Kidney epithelial cell (primary cell): Measurements from ENCODE around the gene SELENOS. TPM values are rescaled to one million over a fixed set of nuclear protein-coding genes. Genes with fewer than 3 reads are reported as not detected.

Experiments used
- DNase-seq: peaks from one replicate; pipeline ENCODE4 v3.0.0-alpha.2; 2010; ENCODE audit warnings: low read depth
- H3K27me3 ChIP-seq: 2 replicates; pipeline ENCODE4 v1.6.0; 2011; ENCODE audit warnings: low read length; ENCODE audit not compliant: control insufficient read depth, insufficient read depth
- H3K36me3 ChIP-seq: 2 replicates; pipeline ENCODE4 v1.5.1; 2011; ENCODE audit warnings: low read length; ENCODE audit not compliant: control insufficient read depth, insufficient read depth
- H3K4me3 ChIP-seq: 2 replicates; pipeline ENCODE4 v1.5.1; 2011; ENCODE audit warnings: low read depth, mild to moderate bottlenecking, control low read depth, low read length
- total RNA-seq: library from RNA; depleted of rRNA; stranded (reverse); fragments of >200 nt; gene quantifications from 2 replicates; pipeline ENCODE4 v1.2.3, GENCODE V29; 2015
- TF ChIP-seq, protein P1 (sequence below): IDR thresholded peaks from 2 replicates; pipeline ENCODE4 v1.5.1; 2011; ENCODE audit warnings: mild to moderate bottlenecking, moderate library complexity, low read length, control low read depth, inconsistent platforms; ENCODE audit not compliant: insufficient read depth, poor library complexity, severe bottlenecking

Gene SELENOS
- total RNA-seq, 1 donor from 2014 or later, result 142 TPM

DNA sequence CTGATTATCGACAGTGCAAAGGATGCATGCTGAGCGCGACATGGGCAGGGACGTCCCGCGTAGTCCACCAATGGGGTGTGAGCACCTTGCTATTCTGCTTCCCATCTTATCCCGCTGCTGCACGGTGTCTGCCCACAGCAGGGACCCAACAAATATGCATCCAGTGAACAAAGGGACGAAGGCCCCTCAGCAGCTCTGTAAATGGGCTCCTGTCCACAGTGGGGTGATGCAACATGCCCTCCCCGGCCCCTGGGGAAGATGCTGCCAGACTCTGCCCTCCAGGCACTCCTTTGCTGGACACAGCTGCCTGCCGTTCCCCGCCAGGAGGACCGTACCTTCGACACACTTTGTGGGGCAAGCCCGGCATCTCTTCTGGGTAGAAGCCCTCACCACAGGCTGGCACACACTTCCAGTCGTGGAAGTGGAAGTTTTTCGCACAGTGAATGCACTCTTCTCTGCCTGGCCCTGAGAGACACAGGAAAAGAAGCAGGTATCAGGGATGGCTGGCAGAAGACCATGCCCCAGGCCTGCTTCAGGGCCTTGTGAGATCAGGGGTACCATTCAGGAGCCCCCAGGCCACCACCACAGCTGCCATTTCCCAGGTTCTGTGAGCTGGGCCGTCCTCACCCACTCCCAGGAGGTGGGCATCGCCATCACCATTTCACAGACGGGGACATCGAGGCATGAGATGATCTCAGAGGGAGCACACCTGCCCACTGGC, 35.9 kb upstream of the SELENOS start:
- Histone ChIP-seq H3K27me3 (no peaks in the 10 kb centered on the region), H3K4me3 (no peak overlapping the region), H3K36me3 (no peaks in the 10 kb centered on the region)
- TF ChIP-seq, protein P1, sequence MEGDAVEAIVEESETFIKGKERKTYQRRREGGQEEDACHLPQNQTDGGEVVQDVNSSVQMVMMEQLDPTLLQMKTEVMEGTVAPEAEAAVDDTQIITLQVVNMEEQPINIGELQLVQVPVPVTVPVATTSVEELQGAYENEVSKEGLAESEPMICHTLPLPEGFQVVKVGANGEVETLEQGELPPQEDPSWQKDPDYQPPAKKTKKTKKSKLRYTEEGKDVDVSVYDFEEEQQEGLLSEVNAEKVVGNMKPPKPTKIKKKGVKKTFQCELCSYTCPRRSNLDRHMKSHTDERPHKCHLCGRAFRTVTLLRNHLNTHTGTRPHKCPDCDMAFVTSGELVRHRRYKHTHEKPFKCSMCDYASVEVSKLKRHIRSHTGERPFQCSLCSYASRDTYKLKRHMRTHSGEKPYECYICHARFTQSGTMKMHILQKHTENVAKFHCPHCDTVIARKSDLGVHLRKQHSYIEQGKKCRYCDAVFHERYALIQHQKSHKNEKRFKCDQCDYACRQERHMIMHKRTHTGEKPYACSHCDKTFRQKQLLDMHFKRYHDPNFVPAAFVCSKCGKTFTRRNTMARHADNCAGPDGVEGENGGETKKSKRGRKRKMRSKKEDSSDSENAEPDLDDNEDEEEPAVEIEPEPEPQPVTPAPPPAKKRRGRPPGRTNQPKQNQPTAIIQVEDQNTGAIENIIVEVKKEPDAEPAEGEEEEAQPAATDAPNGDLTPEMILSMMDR, result no peak
- DNase-seq, result no peak

DNA sequence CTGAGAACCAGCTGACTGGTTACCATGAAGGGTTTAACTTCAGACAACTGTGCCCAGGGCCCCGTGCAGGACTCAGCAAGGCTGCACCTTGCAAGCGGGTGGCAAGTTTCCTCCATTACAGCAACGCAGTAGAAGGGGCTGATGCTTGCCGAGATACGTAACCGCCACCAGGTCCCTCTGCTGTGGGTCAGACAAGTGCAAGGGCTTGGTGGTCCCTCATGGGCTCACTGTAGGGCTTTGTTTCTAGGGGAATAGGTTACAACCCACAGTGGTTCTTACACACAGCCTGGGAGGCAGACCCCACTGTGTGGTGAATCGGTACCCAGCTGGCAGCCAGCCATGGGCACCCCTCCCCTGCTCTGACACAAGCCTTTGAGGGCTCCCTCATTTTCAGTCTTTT, 33.2 kb upstream of the SELENOS start:
- Histone ChIP-seq H3K4me3 (no peak overlapping the region), H3K36me3 (no peaks in the 10 kb centered on the region), H3K27me3 (no peaks in the 10 kb centered on the region)
- TF ChIP-seq, protein P1, result no peak
- no peak for DNase-seq

DNA sequence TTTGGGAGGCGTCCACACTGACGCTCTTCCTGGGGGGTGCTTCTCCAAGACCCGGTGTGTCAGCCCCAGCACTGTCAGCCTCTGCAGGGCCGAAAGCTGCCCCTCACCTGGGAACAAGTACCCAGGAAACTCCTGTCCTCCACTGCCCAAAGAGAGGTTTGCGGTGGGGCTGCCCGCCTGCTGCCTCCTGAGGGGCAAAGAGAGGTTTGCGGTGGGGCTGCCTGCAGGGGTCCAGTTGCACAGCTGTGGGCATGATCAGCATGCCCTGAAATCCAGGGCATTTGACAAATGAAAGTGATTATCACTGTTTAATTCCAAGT, 32.8 kb upstream of the SELENOS start:
- no peak for DNase-seq
- Histone ChIP-seq H3K4me3 (no peak overlapping the region), H3K27me3 (no peaks in the 10 kb centered on the region), H3K36me3 (no peaks in the 10 kb centered on the region)
- TF ChIP-seq, protein P1, result no peak

DNA sequence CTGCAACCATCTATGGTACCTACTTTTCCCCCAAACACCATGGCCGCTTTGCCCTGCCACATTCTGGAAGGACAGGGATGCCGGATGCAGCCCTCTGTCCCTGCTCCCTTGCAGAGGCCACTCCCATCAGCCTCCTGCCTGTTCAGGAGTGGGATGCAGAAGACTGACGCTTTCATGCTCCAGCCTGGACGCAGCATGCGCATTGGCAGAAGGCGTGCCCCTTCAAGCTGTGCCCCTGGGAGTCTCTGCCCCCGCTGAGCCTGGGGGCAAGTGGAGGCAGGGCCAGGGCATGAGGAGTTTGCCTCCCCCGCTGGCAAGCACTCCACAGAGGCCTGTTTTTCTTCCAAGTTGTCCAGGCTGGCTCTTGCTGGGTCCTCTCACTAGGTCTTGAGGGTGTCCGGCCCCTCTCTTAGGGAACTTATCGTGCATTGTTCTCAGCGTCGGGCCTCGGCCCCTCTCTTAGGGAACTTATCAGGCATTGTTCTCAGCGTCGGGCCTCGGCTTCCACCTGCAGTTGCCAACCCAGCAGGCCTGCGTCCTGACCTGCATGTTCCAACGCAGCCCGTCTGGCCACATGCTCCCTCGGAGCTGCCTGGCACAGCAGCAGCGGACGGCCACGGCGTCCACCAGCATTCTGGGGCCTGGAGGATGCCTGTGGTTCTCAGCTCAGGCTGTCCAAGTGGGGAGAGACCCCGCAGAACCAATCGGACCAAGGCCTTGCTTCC, 32.3 kb upstream of the SELENOS start:
- DNase-seq, result no peak
- TF ChIP-seq, protein P1, result no peak

DNA sequence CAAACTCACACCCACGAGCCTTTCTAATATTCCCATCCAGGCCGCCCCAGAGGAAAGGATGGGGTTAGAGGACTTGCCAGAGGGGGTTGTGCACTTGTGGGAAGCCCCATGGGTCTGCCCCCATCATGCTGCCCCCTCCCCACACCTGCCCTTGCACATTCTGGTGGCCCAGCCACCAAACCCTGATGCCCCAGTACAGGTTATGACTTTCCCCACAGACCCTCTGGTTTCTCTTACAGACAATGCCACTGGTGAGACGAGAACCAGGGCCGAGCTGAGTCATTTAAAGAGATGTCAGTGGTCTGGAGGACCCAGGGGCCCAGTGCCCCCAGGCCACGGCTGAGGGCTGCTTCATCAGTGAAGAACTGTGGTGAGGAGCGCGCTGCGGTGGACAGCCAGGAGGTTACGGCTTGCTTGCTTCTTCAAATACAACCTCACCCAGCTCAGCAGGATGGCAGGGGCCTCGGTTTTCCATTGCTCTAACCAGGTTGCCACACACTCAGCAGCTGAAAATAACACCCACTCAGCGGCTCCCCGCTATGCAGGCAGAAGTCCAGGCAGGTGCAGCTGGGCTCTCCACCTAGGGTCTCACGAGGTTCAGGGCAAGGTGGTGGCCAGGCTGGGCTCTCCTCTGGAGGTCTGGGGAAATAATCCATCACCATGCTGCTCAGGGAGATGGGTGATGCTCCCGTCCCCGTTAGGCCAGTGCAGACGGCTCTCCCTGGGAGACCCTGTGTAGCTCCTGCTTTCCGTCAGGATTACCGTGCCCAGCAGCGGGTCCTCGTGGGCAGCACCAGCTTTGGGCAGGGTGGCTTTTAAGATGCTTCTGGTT, 31.5 kb upstream of the SELENOS start:
- TF ChIP-seq, protein P1, result no peak
- H3K27me3 ChIP-seq, result no peaks in the 10 kb centered on the region
- DNase-seq, result no peak
- no peak overlapping the region for H3K4me3 ChIP-seq
- no peaks in the 10 kb centered on the region for H3K36me3 ChIP-seq

More for the DNA sequence above, 32.3 kb upstream of the SELENOS start:
- H3K36me3 ChIP-seq, result no peaks in the 10 kb centered on the region
- no peak overlapping the region for H3K4me3 ChIP-seq
- no peaks in the 10 kb centered on the region for H3K27me3 ChIP-seq
